Measurements from ENCODE around the gene IL20RB. TPM values are rescaled to one million over a fixed set of nuclear protein-coding genes. Genes with fewer than 3 reads are reported as not detected.

IL20RB gene
- polyA plus RNA-seq, 1 donor (not counting 4 experiments of a cell fraction or from before 2014, with no cell fraction given): 239 TPM

- Histone ChIP-seq H3K9ac (ENCODE audit: control insufficient read depth, extremely low read depth, insufficient read depth, low read length) (no peak overlapping the region), H3K79me2 (ENCODE audit: control insufficient read depth, insufficient read depth, low read length) (peaks cover 3% of the 10 kb centered on the region), H4K20me1 (ENCODE audit: control insufficient read depth, extremely low read depth, insufficient read depth, low read length) (no peaks in the 10 kb centered on the region), H3K36me3 (ENCODE audit: control insufficient read depth in 2 of 2, extremely low read depth in 1 of 2, insufficient read depth in 2 of 2, low read length in 2 of 2) (peaks cover 18 to 20% of the 10 kb centered on the region in 2 experiments), H3K9me1 (ENCODE audit: control insufficient read depth, extremely low read depth, insufficient read depth, low read length) (peaks cover 3% of the 10 kb centered on the region), H3K4me1 (ENCODE audit: control insufficient read depth, extremely low read depth, insufficient read depth, low read length) (peaks cover 19% of the 10 kb centered on the region), H3K27ac (ENCODE audit: control insufficient read depth, insufficient read depth, low read length) (no peak overlapping the region), H3K4me2 (ENCODE audit: control insufficient read depth, extremely low read depth, insufficient read depth, low read depth, low read length) (no peak overlapping the region), H3K4me3 (ENCODE audit: control insufficient read depth in 2 of 3, extremely low read depth in 1 of 3, insufficient read depth in 2 of 3, low read depth in 1 of 3, low read length in 3 of 3) (no peak overlapping the region), H2AFZ (ENCODE audit: control insufficient read depth, low read length) (no peak overlapping the region), H3K27me3 (ENCODE audit: control insufficient read depth, extremely low read depth, insufficient read depth, low read length) (no peaks in the 10 kb centered on the region), H3K9me3 (ENCODE audit: control insufficient read depth, low read depth, low read length) (no peaks in the 10 kb centered on the region)
- TF ChIP-seq EZH2 (IDR thresholded peaks at IDR 0.05; ENCODE audit: low read length): no peak
- no peak for TF ChIP-seq CTCF (optimal IDR thresholded peaks at IDR 0.05 in 1 of 3, IDR thresholded peaks at IDR 0.05 in 1 of 3, conservative IDR thresholded peaks at IDR 0.05 in 1 of 3; ENCODE audit: extremely low read depth in 1 of 3, insufficient read depth in 2 of 3, low read length in 3 of 3)
- FAIRE-seq: no peak
- dilution Hi-C loops (cut with MboI; ENCODE audit: extremely low pct_ligation_motif_present, low sequenced_read_pairs): no loop called here
- no peak for DNase-seq (ENCODE audit: low read depth, low spot score)
Observed at GRCh38 chr3:137008976-137009375, 51.2 kb downstream of the IL20RB start.

GRCh38 chr3:137010137-137010536 lies 52.4 kb downstream of the IL20RB start:
- no peak overlapping the region for H2AFZ ChIP-seq (ENCODE audit: control insufficient read depth, low read length)
- H3K27ac ChIP-seq (ENCODE audit: control insufficient read depth, insufficient read depth, low read length): no peak overlapping the region
- H3K4me3 ChIP-seq (ENCODE audit: control insufficient read depth in 2 of 3, extremely low read depth in 1 of 3, insufficient read depth in 2 of 3, low read depth in 1 of 3, low read length in 3 of 3): no peak overlapping the region
- H3K9me3 ChIP-seq (ENCODE audit: control insufficient read depth, low read depth, low read length): no peaks in the 10 kb centered on the region
- peaks cover 3% of the 10 kb centered on the region for H3K9me1 ChIP-seq (ENCODE audit: control insufficient read depth, extremely low read depth, insufficient read depth, low read length)
- DNase-seq (ENCODE audit: low read depth, low spot score): no peak
- H3K36me3 ChIP-seq (ENCODE audit: control insufficient read depth in 2 of 2, extremely low read depth in 1 of 2, insufficient read depth in 2 of 2, low read length in 2 of 2): peaks cover 21 to 25% of the 10 kb centered on the region in 2 experiments
- H3K79me2 ChIP-seq (ENCODE audit: control insufficient read depth, insufficient read depth, low read length): peaks cover 3% of the 10 kb centered on the region
- no peaks in the 10 kb centered on the region for H3K27me3 ChIP-seq (ENCODE audit: control insufficient read depth, extremely low read depth, insufficient read depth, low read length)
- H3K4me2 ChIP-seq (ENCODE audit: control insufficient read depth, extremely low read depth, insufficient read depth, low read depth, low read length): no peak overlapping the region
- H4K20me1 ChIP-seq (ENCODE audit: control insufficient read depth, extremely low read depth, insufficient read depth, low read length): no peaks in the 10 kb centered on the region
- dilution Hi-C loops (cut with MboI; ENCODE audit: extremely low pct_ligation_motif_present, low sequenced_read_pairs): no loop called here
- FAIRE-seq: no peak
- no peak overlapping the region for H3K9ac ChIP-seq (ENCODE audit: control insufficient read depth, extremely low read depth, insufficient read depth, low read length)
- TF ChIP-seq CTCF (optimal IDR thresholded peaks at IDR 0.05 in 1 of 3, IDR thresholded peaks at IDR 0.05 in 1 of 3, conservative IDR thresholded peaks at IDR 0.05 in 1 of 3; ENCODE audit: extremely low read depth in 1 of 3, insufficient read depth in 2 of 3, low read length in 3 of 3): no peak
- no peak for TF ChIP-seq EZH2 (IDR thresholded peaks at IDR 0.05; ENCODE audit: low read length)
- peaks cover 24% of the 10 kb centered on the region for H3K4me1 ChIP-seq (ENCODE audit: control insufficient read depth, extremely low read depth, insufficient read depth, low read length)

All from keratinocyte (primary cell).